ENCODE measurements around the gene ANO3.

The ANO3 gene

DNA sequence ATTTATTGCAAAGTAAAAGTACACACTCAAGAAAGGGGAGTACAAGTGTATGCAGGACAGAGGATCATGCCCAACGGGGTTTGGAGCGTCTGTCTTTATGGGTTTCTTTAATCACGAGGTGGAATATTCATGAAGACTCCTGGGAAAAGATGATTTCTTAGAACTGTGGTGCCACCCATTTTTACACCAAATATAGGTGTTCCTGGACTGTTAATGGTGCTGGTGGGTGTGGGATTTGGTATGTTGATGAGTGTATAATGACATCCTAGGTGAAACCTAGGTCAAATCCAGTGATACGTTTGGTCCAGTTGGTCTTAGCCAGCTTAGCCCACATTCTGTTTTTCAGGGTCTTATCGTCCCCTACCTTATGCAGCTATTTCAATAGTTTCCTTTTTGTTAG is 21.1 kb downstream of the ANO3 start:
- no peak overlapping the region for H3K4me3 ChIP-seq (ENCODE audit: low read depth, low read length)
- no peak for TF ChIP-seq CTCF (conservative IDR thresholded peaks at IDR 0.05; ENCODE audit: low read depth, low read length)
- DNase-seq (ENCODE audit: low read depth): no peak

DNA sequence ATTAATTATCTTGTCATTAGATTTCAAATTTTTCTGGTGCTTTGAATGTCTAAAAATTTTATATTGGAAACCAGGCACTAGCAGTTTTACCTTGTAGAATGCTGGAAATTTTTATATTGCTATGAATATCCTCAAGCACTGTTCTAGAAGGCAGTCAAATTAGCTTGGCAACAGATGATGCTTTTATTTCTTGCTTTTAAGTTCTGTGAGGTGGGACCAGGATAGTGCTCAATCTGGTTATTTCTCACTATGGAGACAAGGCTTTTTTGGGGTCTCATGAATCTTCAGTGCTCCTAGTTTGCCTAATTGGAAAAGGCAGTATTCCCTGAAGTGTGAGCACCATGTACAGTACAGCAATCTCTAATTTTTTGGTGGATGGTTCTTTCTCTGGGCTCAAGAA is 27.1 kb downstream of the ANO3 start:
- no peak for DNase-seq (ENCODE audit: low read depth)
- H3K4me3 ChIP-seq (ENCODE audit: low read depth, low read length): no peak overlapping the region
- no peak for TF ChIP-seq CTCF (conservative IDR thresholded peaks at IDR 0.05; ENCODE audit: low read depth, low read length)

DNA sequence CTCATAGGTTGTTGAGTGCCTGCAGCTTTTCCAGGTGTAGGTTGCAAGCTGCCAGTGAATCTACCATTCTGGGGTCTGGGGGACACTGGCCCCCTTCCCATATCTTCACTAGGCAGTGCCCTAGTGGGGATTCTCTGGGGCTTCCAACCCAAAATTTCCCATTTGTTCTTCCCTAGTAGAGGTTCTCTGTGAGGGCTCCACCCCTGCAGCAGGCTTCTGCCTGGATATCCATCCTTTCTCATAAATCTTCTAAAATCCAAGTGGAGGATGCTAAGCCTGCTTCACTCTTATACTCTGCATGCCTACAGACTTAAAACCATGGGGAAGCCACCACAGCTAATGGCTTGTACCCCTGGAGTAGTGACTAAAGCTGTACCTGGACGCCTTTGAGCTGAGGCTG is 33.4 kb downstream of the ANO3 start:
- DNase-seq (ENCODE audit: low read depth): no peak

GRCh38 chr11:26377619-26378018 is 45.7 kb downstream of the ANO3 start:
- DNase-seq (ENCODE audit: low read depth): peak; percentile 2
- TF ChIP-seq CTCF (conservative IDR thresholded peaks at IDR 0.05; ENCODE audit: low read depth, low read length): no peak
- no peak overlapping the region for H3K4me3 ChIP-seq (ENCODE audit: low read depth, low read length)

More for the DNA sequence above, 33.4 kb downstream of the ANO3 start:
- no peak overlapping the region for H3K4me3 ChIP-seq (ENCODE audit: low read depth, low read length)
- no peak for TF ChIP-seq CTCF (conservative IDR thresholded peaks at IDR 0.05; ENCODE audit: low read depth, low read length)

DNA sequence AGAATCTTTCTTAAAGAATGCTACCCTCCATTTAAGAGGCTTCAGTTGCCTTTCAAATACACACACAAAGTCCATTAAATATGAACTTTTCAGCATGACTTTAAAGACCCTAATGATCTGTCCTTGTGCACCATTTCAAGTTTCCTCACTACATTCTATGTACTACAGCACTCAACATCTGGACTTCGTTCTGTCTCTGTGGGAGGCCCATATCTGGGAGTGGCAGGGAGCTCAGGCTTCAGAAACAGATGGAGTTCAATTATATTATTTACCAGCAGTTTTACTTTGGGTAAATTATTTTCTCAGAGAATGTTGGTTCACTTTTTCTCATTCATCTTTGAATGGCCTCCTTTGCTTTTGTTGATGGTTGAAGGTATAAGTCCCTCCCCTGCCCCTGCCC is 67.4 kb downstream of the ANO3 start:
- TF ChIP-seq CTCF (conservative IDR thresholded peaks at IDR 0.05; ENCODE audit: low read depth, low read length): no peak
- no peak overlapping the region for H3K4me3 ChIP-seq (ENCODE audit: low read depth, low read length)
- DNase-seq (ENCODE audit: low read depth): no peak

DNA sequence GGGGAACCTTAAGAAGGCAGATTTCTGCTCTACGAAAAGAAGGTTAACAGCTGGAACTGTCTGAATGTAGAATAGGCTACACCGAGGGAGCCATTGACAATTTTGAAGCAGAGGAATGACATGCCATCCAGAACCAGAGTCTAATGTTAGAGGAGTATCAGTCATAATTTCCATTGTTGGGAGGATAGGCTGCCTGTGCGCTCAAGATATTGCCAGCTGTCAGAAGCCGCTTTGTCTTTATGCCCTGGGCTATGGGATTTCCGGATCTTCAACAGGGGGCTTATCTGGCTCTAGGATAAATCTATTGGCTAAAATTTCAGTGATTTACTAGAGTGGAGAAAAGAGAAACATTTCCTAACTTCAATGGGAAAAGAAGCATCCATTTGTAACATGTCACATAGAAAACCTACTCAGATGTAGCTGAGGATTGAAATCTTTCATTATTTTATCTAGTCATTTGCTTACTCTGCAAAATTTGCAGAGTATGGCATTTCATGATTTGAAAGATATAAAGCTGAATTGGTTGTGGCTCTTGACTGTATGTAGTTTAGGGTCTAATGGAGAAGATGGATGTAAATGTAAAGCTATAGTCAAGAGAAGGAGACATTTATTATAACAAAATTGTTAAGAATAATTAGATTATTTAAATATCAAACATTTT is 78.9 kb downstream of the ANO3 start:
- no peak for DNase-seq (ENCODE audit: low read depth)
- H3K4me3 ChIP-seq (ENCODE audit: low read depth, low read length): no peak overlapping the region
- TF ChIP-seq CTCF (conservative IDR thresholded peaks at IDR 0.05; ENCODE audit: low read depth, low read length): no peak

DNA sequence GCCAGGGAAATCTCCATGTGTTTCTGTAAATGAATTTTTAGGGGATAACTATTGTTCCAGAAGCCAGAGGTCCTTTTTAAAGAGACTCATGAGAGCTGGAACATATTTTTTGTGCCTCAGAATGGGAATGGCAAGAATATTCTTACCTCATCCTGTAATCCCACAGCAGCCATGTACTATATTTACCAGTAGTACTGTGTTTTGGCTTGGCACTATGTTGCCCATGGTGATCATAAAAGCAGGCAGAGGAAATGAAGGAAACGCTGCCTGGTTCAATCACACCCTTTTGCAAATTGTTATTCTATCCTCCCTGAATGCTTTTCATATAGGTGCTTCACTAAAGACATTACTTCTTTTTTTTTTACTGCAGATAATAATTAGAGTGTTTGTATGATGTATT is 81.0 kb downstream of the ANO3 start:
- no peak for TF ChIP-seq CTCF (conservative IDR thresholded peaks at IDR 0.05; ENCODE audit: low read depth, low read length)
- no peak for DNase-seq (ENCODE audit: low read depth)
- H3K4me3 ChIP-seq (ENCODE audit: low read depth, low read length): no peak overlapping the region

Data from choroid plexus epithelial cell (primary cell).